OCI-LY1 (cell line): ENCODE data around the gene TRMT44.

Experiments used
- H2AFZ ChIP-seq: fragments of 200-600 bp; sonication (generic), shearing (Covaris generic); 2 replicates; pipeline ENCODE4 v1.6.0; 2014; ENCODE audit warnings: antibody characterized with exemption, mild to moderate bottlenecking, low read length
- H3F3A ChIP-seq: fragments of 200-600 bp; sonication (generic), shearing (Covaris generic); 2 replicates; pipeline ENCODE4 v1.6.0; 2014; ENCODE audit warnings: mild to moderate bottlenecking, antibody characterized with exemption, low read length, moderate library complexity; ENCODE audit not compliant: insufficient read depth
- H3K27ac ChIP-seq: fragments of 200-600 bp; sonication (generic); 2 replicates; pipeline ENCODE4 v1.5.1; 2014; ENCODE audit warnings: low read length, mixed run types, mild to moderate bottlenecking, low read depth; ENCODE audit not compliant: poor library complexity, severe bottlenecking
- H3K27me3 ChIP-seq: fragments of 200-600 bp; sonication (generic); 2 replicates; pipeline ENCODE4 v1.6.0; 2014; ENCODE audit warnings: antibody characterized with exemption, mild to moderate bottlenecking, low read length, moderate library complexity; ENCODE audit not compliant: insufficient read depth
- H3K36me3 ChIP-seq: fragments of 200-600 bp; sonication (generic); 2 replicates; pipeline ENCODE4 v1.6.1; 2014; ENCODE audit warnings: mild to moderate bottlenecking, antibody characterized with exemption, low read length, moderate library complexity, mixed read lengths; ENCODE audit not compliant: insufficient read depth
- H3K4me1 ChIP-seq: fragments of 200-600 bp; sonication (generic); 2 replicates; pipeline ENCODE4 v1.5.1; 2014; ENCODE audit warnings: mild to moderate bottlenecking, low read length, moderate library complexity; ENCODE audit not compliant: insufficient read depth, severe bottlenecking
- H3K4me2 ChIP-seq: fragments of 200-600 bp; sonication (generic), shearing (Covaris generic); 2 replicates; pipeline ENCODE4 v1.6.1; 2014; ENCODE audit warnings: low read length
- H3K4me3 ChIP-seq: fragments of 200-600 bp; sonication (generic); 2 replicates; pipeline ENCODE4 v1.5.1; 2014; ENCODE audit warnings: low read length, low read depth, mild to moderate bottlenecking, mixed read lengths; ENCODE audit not compliant: poor library complexity, severe bottlenecking
- H3K79me2 ChIP-seq: fragments of 200-600 bp; shearing (Covaris generic); 2 replicates; pipeline ENCODE4 v1.6.1; 2016; ENCODE audit warnings: mixed run types, low read length, mixed read lengths; ENCODE audit not compliant: insufficient read depth
- H3K9ac ChIP-seq: fragments of 200-600 bp; sonication (generic), shearing (Covaris generic); 2 replicates; pipeline ENCODE4 v1.6.1; 2014; ENCODE audit warnings: mild to moderate bottlenecking, low read length, mixed read lengths
- H3K9me2 ChIP-seq: fragments of 200-600 bp; sonication (generic), shearing (Covaris generic); 2 replicates; pipeline ENCODE4 v1.6.1; 2014; ENCODE audit warnings: low read depth, mild to moderate bottlenecking, low read length, mixed read lengths
- H3K9me3 ChIP-seq: fragments of 200-600 bp; shearing (Covaris generic); 2 replicates; pipeline ENCODE4 v1.6.1; 2014; ENCODE audit warnings: low read length, mixed read lengths
- H4K20me1 ChIP-seq: fragments of 200-600 bp; sonication (generic), shearing (Covaris generic); 2 replicates; pipeline ENCODE4 v1.6.0; 2016; ENCODE audit warnings: mild to moderate bottlenecking, low read length; ENCODE audit not compliant: insufficient read depth
- CTCF ChIP-seq: fragments of 200-600 bp; sonication (generic), shearing (Covaris generic); IDR thresholded peaks from 2 replicates; pipeline ENCODE4 v1.5.1; 2017; ENCODE audit warnings: mild to moderate bottlenecking, antibody characterized with exemption, low read length, moderate library complexity, mixed read lengths
- EZH2 ChIP-seq: fragments of 200-600 bp; sonication (generic), shearing (Covaris generic); IDR thresholded peaks from 2 replicates; pipeline ENCODE4 v1.8.0; 2017; ENCODE audit warnings: borderline replicate concordance, mixed run types, mild to moderate bottlenecking, antibody characterized with exemption, low read length, moderate library complexity, mixed read lengths

Gene TRMT44

GRCh38 chr4:8524595-8525382 lies 84.2 kb downstream of the TRMT44 start:
- Histone ChIP-seq H3K79me2 (no peaks in the 10 kb centered on the region), H3K4me3 (no peak overlapping the region), H2AFZ (no peak overlapping the region), H3K9ac (no peak overlapping the region), H3K4me2 (no peak overlapping the region), H3K27me3 (no peaks in the 10 kb centered on the region; the same call in 1 of the 2 replicates), H3K4me1 (no peaks in the 10 kb centered on the region), H3K9me2 (no peaks in the 10 kb centered on the region), H3K27ac (no peak overlapping the region), H3K36me3 (no peaks in the 10 kb centered on the region), H3F3A (no peaks in the 10 kb centered on the region), H3K9me3 (no peaks in the 10 kb centered on the region), H4K20me1 (no peaks in the 10 kb centered on the region)
- TF ChIP-seq EZH2 (no peak), CTCF (no peak)

- H3K9me3 ChIP-seq = no peaks in the 10 kb centered on the region
- H3K27me3 ChIP-seq = no peaks in the 10 kb centered on the region; the same call in 1 of the 2 replicates
- H3K79me2 ChIP-seq = no peaks in the 10 kb centered on the region
- TF ChIP-seq CTCF (no peak), EZH2 (no peak)
- H4K20me1 ChIP-seq = no peaks in the 10 kb centered on the region
- no peak overlapping the region for H2AFZ ChIP-seq
- H3K36me3 ChIP-seq = no peaks in the 10 kb centered on the region
- H3K9me2 ChIP-seq = no peaks in the 10 kb centered on the region
- H3F3A ChIP-seq = no peaks in the 10 kb centered on the region
- no peak overlapping the region for H3K9ac ChIP-seq
- no peaks in the 10 kb centered on the region for H3K4me1 ChIP-seq
- no peak overlapping the region for H3K27ac ChIP-seq
- no peak overlapping the region for H3K4me2 ChIP-seq
- no peak overlapping the region for H3K4me3 ChIP-seq
These were observed 85.0 kb downstream of the TRMT44 start for GRCh38 chr4:8525383-8526120.
